DOHH2 (cell line): ENCODE results near the gene ABCB1.

Experiments used
- CTCF ChIP-seq: fragments of 200-600 bp; sonication (generic); IDR thresholded peaks from one replicate; pipeline ENCODE4 v1.5.1; 2014; ENCODE audit warnings: antibody characterized with exemption, mild to moderate bottlenecking, low read depth, low read length; ENCODE audit not compliant: poor library complexity, severe bottlenecking
- EZH2phosphoT487 ChIP-seq: fragments of 200-600 bp; sonication (generic); IDR thresholded peaks from 2 replicates; pipeline ENCODE4 v1.6.1; 2017; ENCODE audit warnings: borderline replicate concordance, mild to moderate bottlenecking, antibody characterized with exemption, low read length, moderate library complexity, mixed read lengths

GRCh38 chr7:87566311-87566900 lies 34.3 kb downstream of the ABCB1 start:
- TF ChIP-seq CTCF (no peak), EZH2phosphoT487 (no peak)
